ENCODE measurements around the gene TRPC3. TPM values are rescaled to one million over a fixed set of nuclear protein-coding genes. Genes with fewer than 3 reads are reported as not detected.
"Not testable (repeated sequence)": the region's sequence is repeated elsewhere in the genome, so short reads cannot be mapped to it uniquely, and the experiment has no call there.

Gene TRPC3
- total RNA-seq, 1 donor from 2014 or later = 0.82 TPM

GRCh38 chr4:121927948-121928347, 23.9 kb downstream of the TRPC3 start:
- no peak overlapping the region for H3K4me3 Mint-ChIP-seq
- no peak overlapping the region for H3K27ac Mint-ChIP-seq (ENCODE audit: unreplicated experiment)
- H3K27me3 Mint-ChIP-seq (ENCODE audit: low read depth) = no peaks in the 10 kb centered on the region
- no peak for TF ChIP-seq CTCF (conservative IDR thresholded peaks at IDR 0.05)
- H3K36me3 Mint-ChIP-seq (ENCODE audit: low read depth) = no peaks in the 10 kb centered on the region
- DNase-seq (ENCODE audit: low read depth, low spot score) = no peak
- no peaks in the 10 kb centered on the region for H3K4me1 Mint-ChIP-seq
- H3K9me3 Mint-ChIP-seq = no peaks in the 10 kb centered on the region

DNA sequence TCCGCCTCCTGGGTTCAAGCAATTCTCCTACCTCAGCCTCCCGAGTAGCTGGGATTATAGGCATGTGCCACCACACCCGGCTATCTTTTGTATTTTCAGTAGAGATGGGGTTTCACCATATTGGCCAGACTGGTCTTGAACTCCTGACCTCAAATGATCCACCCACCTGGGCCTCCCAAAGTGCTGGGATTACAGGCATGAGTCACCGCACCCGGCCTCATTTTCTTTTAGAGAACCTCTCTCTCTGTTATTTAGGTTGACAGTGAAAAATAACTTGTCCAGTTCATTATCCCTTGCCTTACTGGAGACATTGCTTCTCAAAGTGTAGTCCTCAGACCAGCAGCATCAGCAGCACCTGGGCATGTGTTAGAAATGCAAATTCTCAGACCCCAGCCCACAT, 25.4 kb downstream of the TRPC3 start:
- H3K9me3 Mint-ChIP-seq; H3K4me1 Mint-ChIP-seq; H3K4me3 Mint-ChIP-seq; H3K27me3 Mint-ChIP-seq (ENCODE audit: low read depth); H3K27ac Mint-ChIP-seq (ENCODE audit: unreplicated experiment); DNase-seq (ENCODE audit: low read depth, low spot score); H3K36me3 Mint-ChIP-seq (ENCODE audit: low read depth): not testable (repeated sequence)

GRCh38 chr4:121923306-121923705, 28.6 kb downstream of the TRPC3 start:
- no peaks in the 10 kb centered on the region for H3K27me3 Mint-ChIP-seq (ENCODE audit: low read depth)
- H3K9me3 Mint-ChIP-seq = peaks cover 2% of the 10 kb centered on the region
- H3K27ac Mint-ChIP-seq (ENCODE audit: unreplicated experiment) = no peak overlapping the region
- no peaks in the 10 kb centered on the region for H3K36me3 Mint-ChIP-seq (ENCODE audit: low read depth)
- no peaks in the 10 kb centered on the region for H3K4me1 Mint-ChIP-seq
- no peak for TF ChIP-seq CTCF (conservative IDR thresholded peaks at IDR 0.05)
- H3K4me3 Mint-ChIP-seq = no peak overlapping the region
- DNase-seq (ENCODE audit: low read depth, low spot score) = no peak

GRCh38 chr4:121913667-121914066, 38.2 kb downstream of the TRPC3 start:
- no peak for TF ChIP-seq CTCF (conservative IDR thresholded peaks at IDR 0.05)
- Mint-ChIP-seq H3K9me3 (no peaks in the 10 kb centered on the region), H3K27ac (ENCODE audit: unreplicated experiment) (no peak overlapping the region), H3K4me1 (no peaks in the 10 kb centered on the region), H3K36me3 (ENCODE audit: low read depth) (no peaks in the 10 kb centered on the region), H3K27me3 (ENCODE audit: low read depth) (no peaks in the 10 kb centered on the region), H3K4me3 (no peak overlapping the region)
- DNase-seq (ENCODE audit: low read depth, low spot score) = no peak

DNA sequence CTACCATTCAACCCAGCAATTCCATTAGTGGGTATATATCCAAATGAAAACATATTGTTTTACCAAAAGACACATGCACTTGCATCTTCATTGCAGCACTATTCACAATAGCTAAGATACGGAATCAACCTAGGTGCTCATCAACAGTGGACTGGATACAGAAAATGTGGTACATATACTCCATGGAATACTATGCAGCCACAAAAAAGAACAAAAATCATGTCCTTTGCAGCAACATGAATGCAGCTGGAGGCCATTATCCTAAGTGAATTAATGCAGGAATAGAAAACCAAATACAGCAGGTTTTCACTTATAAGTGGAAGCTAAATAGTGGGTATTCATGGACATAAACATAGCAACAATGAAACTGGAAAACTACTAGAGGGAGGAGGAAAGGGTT, 43.5 kb downstream of the TRPC3 start:
- no peak overlapping the region for H3K4me3 Mint-ChIP-seq
- no peak overlapping the region for H3K27ac Mint-ChIP-seq (ENCODE audit: unreplicated experiment)
- no peak for DNase-seq (ENCODE audit: low read depth, low spot score)
- no peaks in the 10 kb centered on the region for H3K36me3 Mint-ChIP-seq (ENCODE audit: low read depth)
- no peaks in the 10 kb centered on the region for H3K9me3 Mint-ChIP-seq
- H3K27me3 Mint-ChIP-seq (ENCODE audit: low read depth) = no peaks in the 10 kb centered on the region
- peaks cover 11% of the 10 kb centered on the region for H3K4me1 Mint-ChIP-seq
- TF ChIP-seq CTCF (conservative IDR thresholded peaks at IDR 0.05) = no peak

DNA sequence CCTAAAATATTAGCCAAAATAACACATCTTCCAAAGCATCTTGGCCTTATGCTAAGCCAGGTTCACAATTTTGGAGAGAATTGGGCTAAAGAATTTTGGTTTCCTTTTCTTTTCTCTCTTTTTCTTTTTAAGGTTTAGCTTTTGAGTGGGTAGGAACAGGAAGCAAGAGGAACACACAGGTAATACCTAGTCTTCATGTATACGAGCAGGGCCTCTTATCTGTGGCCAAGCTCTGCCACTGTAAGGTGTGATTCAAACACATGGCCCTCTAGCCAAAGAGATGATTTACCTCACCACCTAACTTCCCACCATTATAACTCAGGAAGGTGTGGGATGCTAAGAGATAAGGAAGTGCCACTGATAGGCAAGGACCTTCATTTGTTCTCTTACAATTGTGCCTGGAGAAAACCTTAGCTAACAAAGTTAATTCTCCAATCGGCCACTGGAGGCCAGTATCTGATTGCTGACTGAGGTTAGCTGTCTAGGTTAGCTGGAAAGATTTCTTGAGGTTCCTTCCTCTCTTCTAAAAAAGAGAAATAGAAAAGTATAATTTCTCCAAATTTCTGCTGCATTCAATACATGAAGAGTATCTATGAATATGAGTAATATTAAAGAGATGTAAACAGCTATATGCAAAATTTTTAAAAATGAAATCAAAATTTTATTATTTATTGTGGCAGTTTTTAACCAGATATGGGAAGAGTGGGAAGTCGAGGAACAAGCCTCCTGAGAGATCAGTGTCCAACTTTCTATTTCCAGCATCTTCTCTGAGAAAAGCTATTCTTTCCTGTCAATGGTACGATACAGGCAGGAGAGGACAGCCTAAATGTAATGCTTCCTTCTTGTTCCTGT, 51.5 kb downstream of the TRPC3 start:
- H3K27ac Mint-ChIP-seq (ENCODE audit: unreplicated experiment) = no peak overlapping the region
- peak; percentile 88 for TF ChIP-seq CTCF (conservative IDR thresholded peaks at IDR 0.05)
- peaks cover 18% of the 10 kb centered on the region for H3K27me3 Mint-ChIP-seq (ENCODE audit: low read depth)
- H3K36me3 Mint-ChIP-seq (ENCODE audit: low read depth) = no peaks in the 10 kb centered on the region
- H3K4me1 Mint-ChIP-seq = peaks cover 4% of the 10 kb centered on the region
- peak; percentile 62 for DNase-seq (ENCODE audit: low read depth, low spot score)
- peaks cover 6% of the 10 kb centered on the region for H3K9me3 Mint-ChIP-seq
- no peak overlapping the region for H3K4me3 Mint-ChIP-seq

Measured in neural crest cell (in vitro differentiated cells).